BLaER1 treated with 17β-estradiol and CSF1 and Interleukin-3, amounts not matched to agents 10 nM and 100 nM (cell line): ENCODE measurements around the gene TTC7B.
A peak's percentile ranks its signal among the peaks of the same experiment; 100 is the strongest.

Experiments used
- H3K27ac ChIP-seq, 11 experiments: shearing (Covaris generic); formaldehyde crosslinking; 2 replicates each; pipeline ENCODE4 v1.8.1; 2022
- H3K27me3 ChIP-seq, 11 experiments: shearing (Covaris generic); formaldehyde crosslinking; 2 replicates each; pipeline ENCODE4 v1.8.1; 2022
- H3K36me3 ChIP-seq, 11 experiments: shearing (Covaris generic); formaldehyde crosslinking; 2 replicates each; pipeline ENCODE4 v1.8.1; 2022
- H3K4me1 ChIP-seq, 10 experiments: shearing (Covaris generic); formaldehyde crosslinking; 2 replicates each; pipeline ENCODE4 v1.8.1; 2022
- H3K4me2 ChIP-seq, 11 experiments: shearing (Covaris generic); formaldehyde crosslinking; 2 replicates each; pipeline ENCODE4 v1.8.1; 2022
- H3K4me3 ChIP-seq, 10 experiments: shearing (Covaris generic); formaldehyde crosslinking; 2 replicates each; pipeline ENCODE4 v1.8.1; 2022
- H3K9ac ChIP-seq, 11 experiments: shearing (Covaris generic); formaldehyde crosslinking; 2 replicates each; pipeline ENCODE4 v1.8.1; 2022
- H3K9me3 ChIP-seq, 11 experiments: shearing (Covaris generic); formaldehyde crosslinking; replicated peaks in 1 of 11; 2 replicates each; pipeline ENCODE4 v1.8.1; 2022
- H4K20me1 ChIP-seq, 11 experiments: shearing (Covaris generic); formaldehyde crosslinking; 2 replicates each; pipeline ENCODE4 v1.8.1; 2022
- Cebpa-rat ChIP-seq, 11 experiments: shearing (Covaris generic); IDR thresholded peaks; 2 replicates each; pipeline ENCODE4 v1.8.1; 2022

TTC7B gene

GRCh38 chr14:90549794-90550641 lies 266.2 kb downstream of the TTC7B start:
- Histone ChIP-seq H4K20me1 (no peaks in the 10 kb centered on the region), H3K9ac (peak overlapping the region in 1 of 11 experiments; percentile 11; a peak in 1 of 22 replicates), H3K4me2 (peak overlapping the region in 9 of 11 experiments; percentile 95 to 100 (median 97); a peak in 16 of 22 replicates), H3K4me3 (peak overlapping the region in 1 of 10 experiments; percentile 30; a peak in 1 of 20 replicates), H3K27ac (peak overlapping the region in 4 of 11 experiments; percentile 94 to 97 (median 97); a peak in 6 of 22 replicates), H3K36me3 (no peaks in the 10 kb centered on the region), H3K9me3 (peaks cover 0 to 9% (median 0%) of the 10 kb centered on the region in 11 experiments; a peak in 3 of 22 replicates), H3K4me1 (peaks cover 68 to 100% (median 97%) of the 10 kb centered on the region in 10 experiments), H3K27me3 (no peaks in the 10 kb centered on the region)
- no peak for TF ChIP-seq Cebpa-rat (IDR thresholded peaks at IDR 0.05)

GRCh38 chr14:90548455-90548854 lies 267.8 kb downstream of the TTC7B start:
- peaks cover 0 to 9% (median 0%) of the 10 kb centered on the region in 11 experiments; a peak in 3 of 22 replicates for H3K9me3 ChIP-seq
- no peak overlapping the region for H3K27ac ChIP-seq
- peak overlapping the region in 8 of 11 experiments; percentile 32 to 95 (median 78); a peak in 15 of 22 replicates for H3K4me2 ChIP-seq
- H3K4me1 ChIP-seq: peaks cover 55 to 98% (median 92%) of the 10 kb centered on the region in 10 experiments
- H4K20me1 ChIP-seq: no peaks in the 10 kb centered on the region
- no peak overlapping the region for H3K9ac ChIP-seq
- no peaks in the 10 kb centered on the region for H3K27me3 ChIP-seq
- H3K36me3 ChIP-seq: peaks cover 0 to 5% (median 0%) of the 10 kb centered on the region in 11 experiments; a peak in 2 of 22 replicates
- no peak overlapping the region for H3K4me3 ChIP-seq
- no peak for TF ChIP-seq Cebpa-rat (IDR thresholded peaks at IDR 0.05)

- H3K4me3 ChIP-seq: no peak overlapping the region
- no peaks in the 10 kb centered on the region for H3K27me3 ChIP-seq
- H3K36me3 ChIP-seq: peaks cover 0 to 5% (median 0%) of the 10 kb centered on the region in 11 experiments; a peak in 2 of 22 replicates
- no peak for TF ChIP-seq Cebpa-rat (IDR thresholded peaks at IDR 0.05)
- H3K9ac ChIP-seq: 0 out of 22 replicates have a peak overlapping the region, but pooled peaks of 1 of the 11 experiments have one; percentile 10
- no peak overlapping the region for H3K27ac ChIP-seq
- H3K4me2 ChIP-seq: peak overlapping the region in 8 of 11 experiments; percentile 32 to 95 (median 78); a peak in 15 of 22 replicates
- no peaks in the 10 kb centered on the region for H4K20me1 ChIP-seq
- H3K9me3 ChIP-seq: peaks cover 0 to 9% (median 0%) of the 10 kb centered on the region in 11 experiments; a peak in 3 of 22 replicates
- peaks cover 50 to 93% (median 87%) of the 10 kb centered on the region in 10 experiments for H3K4me1 ChIP-seq
Observed at GRCh38 chr14:90547968-90548367, 268.3 kb downstream of the TTC7B start.

- Histone ChIP-seq H3K9ac (peak overlapping the region in 1 of 11 experiments; percentile 46; a peak in 1 of 22 replicates), H3K36me3 (peaks cover 0 to 6% (median 0%) of the 10 kb centered on the region in 11 experiments; a peak in 2 of 22 replicates), H3K9me3 (peaks cover 0 to 9% (median 0%) of the 10 kb centered on the region in 11 experiments; a peak in 3 of 22 replicates), H3K4me2 (peak overlapping the region in 8 of 11 experiments; percentile 32 to 95 (median 78); a peak in 16 of 22 replicates), H3K4me1 (peaks cover 43 to 86% (median 80%) of the 10 kb centered on the region in 10 experiments), H3K4me3 (no peak overlapping the region), H3K27ac (no peak overlapping the region), H3K27me3 (no peaks in the 10 kb centered on the region), H4K20me1 (no peaks in the 10 kb centered on the region)
- no peak for TF ChIP-seq Cebpa-rat (IDR thresholded peaks at IDR 0.05)
Observed at GRCh38 chr14:90547250-90547649, 269.0 kb downstream of the TTC7B start.

GRCh38 chr14:90546767-90547166 lies 269.5 kb downstream of the TTC7B start:
- peaks cover 38 to 81% (median 75%) of the 10 kb centered on the region in 10 experiments for H3K4me1 ChIP-seq
- peak overlapping the region in 3 of 11 experiments; percentile 40 to 46 (median 46); a peak in 3 of 22 replicates for H3K9ac ChIP-seq
- no peaks in the 10 kb centered on the region for H3K27me3 ChIP-seq
- no peak overlapping the region for H3K4me3 ChIP-seq
- H3K27ac ChIP-seq: peak overlapping the region in 2 of 11 experiments; percentile 62; a peak in 3 of 22 replicates
- peaks cover 0 to 9% (median 0%) of the 10 kb centered on the region in 11 experiments; a peak in 3 of 22 replicates for H3K9me3 ChIP-seq
- peaks cover 0 to 9% (median 0%) of the 10 kb centered on the region in 11 experiments; a peak in 2 of 22 replicates for H3K36me3 ChIP-seq
- H4K20me1 ChIP-seq: no peaks in the 10 kb centered on the region
- no peak for TF ChIP-seq Cebpa-rat (IDR thresholded peaks at IDR 0.05)
- H3K4me2 ChIP-seq: peak overlapping the region; percentile 31 to 95 (median 76); a peak in 20 of 22 replicates

- Histone ChIP-seq H3K4me2 (peak overlapping the region; percentile 31 to 95 (median 76)), H4K20me1 (no peaks in the 10 kb centered on the region), H3K9ac (peak overlapping the region in 4 of 11 experiments; percentile 40 to 64 (median 50); a peak in 8 of 22 replicates), H3K4me1 (peaks cover 32 to 78% (median 69%) of the 10 kb centered on the region in 10 experiments), H3K36me3 (peaks cover 0 to 13% (median 2%) of the 10 kb centered on the region in 11 experiments; a peak in 7 of 22 replicates), H3K4me3 (no peak overlapping the region), H3K9me3 (peaks cover 0 to 9% (median 0%) of the 10 kb centered on the region in 11 experiments; a peak in 3 of 22 replicates), H3K27me3 (no peaks in the 10 kb centered on the region), H3K27ac (peak overlapping the region in 8 of 11 experiments; percentile 6 to 64 (median 28); a peak in 13 of 22 replicates)
- TF ChIP-seq Cebpa-rat (IDR thresholded peaks at IDR 0.05): no peak
Observed at GRCh38 chr14:90545966-90546751, 270.1 kb downstream of the TTC7B start.

GRCh38 chr14:90545382-90545781 lies 270.8 kb downstream of the TTC7B start:
- peaks cover 25 to 76% (median 63%) of the 10 kb centered on the region in 10 experiments for H3K4me1 ChIP-seq
- peak overlapping the region; percentile 31 to 95 (median 76); a peak in 21 of 22 replicates for H3K4me2 ChIP-seq
- no peaks in the 10 kb centered on the region for H3K27me3 ChIP-seq
- H3K9ac ChIP-seq: peak overlapping the region in 5 of 11 experiments; percentile 15 to 64 (median 46); a peak in 6 of 22 replicates
- H3K9me3 ChIP-seq: peaks cover 0 to 4% (median 0%) of the 10 kb centered on the region in 11 experiments; a peak in 3 of 22 replicates
- no peaks in the 10 kb centered on the region for H4K20me1 ChIP-seq
- peak overlapping the region in 6 of 11 experiments; percentile 24 to 64 (median 46); a peak in 11 of 22 replicates for H3K27ac ChIP-seq
- H3K36me3 ChIP-seq: peaks cover 0 to 19% (median 5%) of the 10 kb centered on the region in 11 experiments; a peak in 7 of 22 replicates
- H3K4me3 ChIP-seq: no peak overlapping the region; a peak in 1 of 20 replicates
- no peak for TF ChIP-seq Cebpa-rat (IDR thresholded peaks at IDR 0.05)

GRCh38 chr14:90544971-90545370 lies 271.3 kb downstream of the TTC7B start:
- Histone ChIP-seq H4K20me1 (no peaks in the 10 kb centered on the region), H3K9me3 (no peaks in the 10 kb centered on the region), H3K27me3 (no peaks in the 10 kb centered on the region), H3K27ac (peak overlapping the region in 6 of 11 experiments; percentile 24 to 64 (median 46); a peak in 8 of 22 replicates), H3K9ac (peak overlapping the region in 3 of 11 experiments; percentile 15 to 46 (median 18); a peak in 2 of 22 replicates), H3K4me2 (peak overlapping the region; percentile 31 to 95 (median 76); a peak in 21 of 22 replicates), H3K4me3 (no peak overlapping the region), H3K36me3 (peaks cover 0 to 23% (median 5%) of the 10 kb centered on the region in 11 experiments; a peak in 8 of 22 replicates), H3K4me1 (peaks cover 25 to 72% (median 59%) of the 10 kb centered on the region in 10 experiments)
- TF ChIP-seq Cebpa-rat (IDR thresholded peaks at IDR 0.05): peak in 1 of 11 experiments; percentile 11; a peak in 1 of 22 replicates
